Measurements from ENCODE around the gene ZDHHC17.

The ZDHHC17 gene

GRCh38 chr12:76739896-76740295, 24.0 kb upstream of the ZDHHC17 start:
- no peaks in the 10 kb centered on the region for H3K9me3 ChIP-seq (ENCODE audit: control insufficient read depth, low read length)
- H3K4me3 ChIP-seq (ENCODE audit: low read length), result no peak overlapping the region
- H3K9ac ChIP-seq (ENCODE audit: low read length), result no peak overlapping the region
- H3K27me3 ChIP-seq (ENCODE audit: control insufficient read depth, insufficient read depth, low read length), result no peaks in the 10 kb centered on the region
- H3K36me3 ChIP-seq (ENCODE audit: control insufficient read depth, insufficient read depth, low read length), result no peaks in the 10 kb centered on the region
- H3K4me1 ChIP-seq (ENCODE audit: control insufficient read depth, insufficient read depth, low read length), result no peaks in the 10 kb centered on the region

- Histone ChIP-seq H3K36me3 (ENCODE audit: control insufficient read depth, insufficient read depth, low read length) (no peaks in the 10 kb centered on the region), H3K4me1 (ENCODE audit: control insufficient read depth, insufficient read depth, low read length) (no peaks in the 10 kb centered on the region), H3K9ac (ENCODE audit: low read length) (no peak overlapping the region), H3K27me3 (ENCODE audit: control insufficient read depth, insufficient read depth, low read length) (no peaks in the 10 kb centered on the region), H3K4me3 (ENCODE audit: low read length) (no peak overlapping the region), H3K9me3 (ENCODE audit: control insufficient read depth, low read length) (no peaks in the 10 kb centered on the region)
Observed at GRCh38 chr12:76740501-76740900, 23.4 kb upstream of the ZDHHC17 start.

- Histone ChIP-seq H3K36me3 (ENCODE audit: control insufficient read depth, insufficient read depth, low read length) (no peaks in the 10 kb centered on the region), H3K9ac (ENCODE audit: low read length) (no peak overlapping the region), H3K27me3 (ENCODE audit: control insufficient read depth, insufficient read depth, low read length) (no peaks in the 10 kb centered on the region), H3K9me3 (ENCODE audit: control insufficient read depth, low read length) (no peaks in the 10 kb centered on the region), H3K4me3 (ENCODE audit: low read length) (no peak overlapping the region), H3K4me1 (ENCODE audit: control insufficient read depth, insufficient read depth, low read length) (no peaks in the 10 kb centered on the region)
Observed at GRCh38 chr12:76745343-76745742, 18.6 kb upstream of the ZDHHC17 start.

GRCh38 chr12:76746516-76746915, 17.4 kb upstream of the ZDHHC17 start:
- Histone ChIP-seq H3K27me3 (ENCODE audit: control insufficient read depth, insufficient read depth, low read length) (no peaks in the 10 kb centered on the region), H3K4me1 (ENCODE audit: control insufficient read depth, insufficient read depth, low read length) (no peaks in the 10 kb centered on the region), H3K9ac (ENCODE audit: low read length) (no peak overlapping the region), H3K9me3 (ENCODE audit: control insufficient read depth, low read length) (no peaks in the 10 kb centered on the region), H3K4me3 (ENCODE audit: low read length) (no peak overlapping the region), H3K36me3 (ENCODE audit: control insufficient read depth, insufficient read depth, low read length) (no peaks in the 10 kb centered on the region)

GRCh38 chr12:76747245-76747644, 16.7 kb upstream of the ZDHHC17 start:
- H3K4me3 ChIP-seq (ENCODE audit: low read length), result no peak overlapping the region
- H3K4me1 ChIP-seq (ENCODE audit: control insufficient read depth, insufficient read depth, low read length), result no peaks in the 10 kb centered on the region
- no peaks in the 10 kb centered on the region for H3K27me3 ChIP-seq (ENCODE audit: control insufficient read depth, insufficient read depth, low read length)
- H3K9me3 ChIP-seq (ENCODE audit: control insufficient read depth, low read length), result no peaks in the 10 kb centered on the region
- H3K36me3 ChIP-seq (ENCODE audit: control insufficient read depth, insufficient read depth, low read length), result no peaks in the 10 kb centered on the region
- H3K9ac ChIP-seq (ENCODE audit: low read length), result no peak overlapping the region

- Histone ChIP-seq H3K4me3 (ENCODE audit: low read length) (no peak overlapping the region), H3K9ac (ENCODE audit: low read length) (no peak overlapping the region), H3K36me3 (ENCODE audit: control insufficient read depth, insufficient read depth, low read length) (no peaks in the 10 kb centered on the region), H3K4me1 (ENCODE audit: control insufficient read depth, insufficient read depth, low read length) (no peaks in the 10 kb centered on the region), H3K27me3 (ENCODE audit: control insufficient read depth, insufficient read depth, low read length) (no peaks in the 10 kb centered on the region), H3K9me3 (ENCODE audit: control insufficient read depth, low read length) (no peaks in the 10 kb centered on the region)
Observed at GRCh38 chr12:76755829-76756379, 8.0 kb upstream of the ZDHHC17 start.

GRCh38 chr12:76757694-76758093, 6.2 kb upstream of the ZDHHC17 start:
- Histone ChIP-seq H3K4me1 (ENCODE audit: control insufficient read depth, insufficient read depth, low read length) (no peaks in the 10 kb centered on the region), H3K9ac (ENCODE audit: low read length) (no peak overlapping the region), H3K4me3 (ENCODE audit: low read length) (no peak overlapping the region), H3K36me3 (ENCODE audit: control insufficient read depth, insufficient read depth, low read length) (no peaks in the 10 kb centered on the region), H3K27me3 (ENCODE audit: control insufficient read depth, insufficient read depth, low read length) (no peaks in the 10 kb centered on the region), H3K9me3 (ENCODE audit: control insufficient read depth, low read length) (no peaks in the 10 kb centered on the region)

- peaks cover 8% of the 10 kb centered on the region for H3K4me1 ChIP-seq (ENCODE audit: control insufficient read depth, insufficient read depth, low read length)
- no peak overlapping the region for H3K9ac ChIP-seq (ENCODE audit: low read length)
- no peaks in the 10 kb centered on the region for H3K9me3 ChIP-seq (ENCODE audit: control insufficient read depth, low read length)
- H3K4me3 ChIP-seq (ENCODE audit: low read length), result no peak overlapping the region
- no peaks in the 10 kb centered on the region for H3K27me3 ChIP-seq (ENCODE audit: control insufficient read depth, insufficient read depth, low read length)
- H3K36me3 ChIP-seq (ENCODE audit: control insufficient read depth, insufficient read depth, low read length), result no peaks in the 10 kb centered on the region
Observed at GRCh38 chr12:76762601-76762980, 1.3 kb upstream of the ZDHHC17 start.

GRCh38 chr12:76764856-76765255, 941 bp downstream of the ZDHHC17 start:
- Histone ChIP-seq H3K27me3 (ENCODE audit: control insufficient read depth, insufficient read depth, low read length) (no peaks in the 10 kb centered on the region), H3K4me3 (ENCODE audit: low read length) (peak overlapping the region; percentile 81), H3K36me3 (ENCODE audit: control insufficient read depth, insufficient read depth, low read length) (no peaks in the 10 kb centered on the region), H3K9ac (ENCODE audit: low read length) (peak overlapping the region; percentile 91), H3K9me3 (ENCODE audit: control insufficient read depth, low read length) (no peaks in the 10 kb centered on the region), H3K4me1 (ENCODE audit: control insufficient read depth, insufficient read depth, low read length) (peaks cover 8% of the 10 kb centered on the region)

- H3K36me3 ChIP-seq (ENCODE audit: control insufficient read depth, insufficient read depth, low read length), result no peaks in the 10 kb centered on the region
- no peaks in the 10 kb centered on the region for H3K9me3 ChIP-seq (ENCODE audit: control insufficient read depth, low read length)
- H3K27me3 ChIP-seq (ENCODE audit: control insufficient read depth, insufficient read depth, low read length), result no peaks in the 10 kb centered on the region
- H3K4me1 ChIP-seq (ENCODE audit: control insufficient read depth, insufficient read depth, low read length), result peaks cover 8% of the 10 kb centered on the region
- no peak overlapping the region for H3K9ac ChIP-seq (ENCODE audit: low read length)
- no peak overlapping the region for H3K4me3 ChIP-seq (ENCODE audit: low read length)
Observed at GRCh38 chr12:76765598-76765997, 1.7 kb downstream of the ZDHHC17 start.

GRCh38 chr12:76766161-76766560, 2.2 kb downstream of the ZDHHC17 start:
- Histone ChIP-seq H3K9me3 (ENCODE audit: control insufficient read depth, low read length) (no peaks in the 10 kb centered on the region), H3K4me3 (ENCODE audit: low read length) (no peak overlapping the region), H3K9ac (ENCODE audit: low read length) (no peak overlapping the region), H3K4me1 (ENCODE audit: control insufficient read depth, insufficient read depth, low read length) (peaks cover 8% of the 10 kb centered on the region), H3K27me3 (ENCODE audit: control insufficient read depth, insufficient read depth, low read length) (no peaks in the 10 kb centered on the region), H3K36me3 (ENCODE audit: control insufficient read depth, insufficient read depth, low read length) (no peaks in the 10 kb centered on the region)

GRCh38 chr12:76768576-76768975, 4.7 kb downstream of the ZDHHC17 start:
- no peak overlapping the region for H3K4me3 ChIP-seq (ENCODE audit: low read length)
- H3K9ac ChIP-seq (ENCODE audit: low read length), result no peak overlapping the region
- no peaks in the 10 kb centered on the region for H3K27me3 ChIP-seq (ENCODE audit: control insufficient read depth, insufficient read depth, low read length)
- no peaks in the 10 kb centered on the region for H3K9me3 ChIP-seq (ENCODE audit: control insufficient read depth, low read length)
- H3K4me1 ChIP-seq (ENCODE audit: control insufficient read depth, insufficient read depth, low read length), result peaks cover 8% of the 10 kb centered on the region
- no peaks in the 10 kb centered on the region for H3K36me3 ChIP-seq (ENCODE audit: control insufficient read depth, insufficient read depth, low read length)

- Histone ChIP-seq H3K27me3 (ENCODE audit: control insufficient read depth, insufficient read depth, low read length) (no peaks in the 10 kb centered on the region), H3K4me3 (ENCODE audit: low read length) (no peak overlapping the region), H3K4me1 (ENCODE audit: control insufficient read depth, insufficient read depth, low read length) (peaks cover 4% of the 10 kb centered on the region), H3K36me3 (ENCODE audit: control insufficient read depth, insufficient read depth, low read length) (no peaks in the 10 kb centered on the region), H3K9me3 (ENCODE audit: control insufficient read depth, low read length) (no peaks in the 10 kb centered on the region), H3K9ac (ENCODE audit: low read length) (no peak overlapping the region)
Observed at GRCh38 chr12:76777765-76778216, 13.9 kb downstream of the ZDHHC17 start.

Data from mucosa of stomach (tissue), 1 donor.